ENCODE measurements around the gene TENT4B. TPM values are rescaled to one million over a fixed set of nuclear protein-coding genes. Genes with fewer than 3 reads are reported as not detected.

The TENT4B gene
- total RNA-seq, 1 experiment from 2014 or later = 13.0 TPM

GRCh38 chr16:50146479-50147435 lies 6.3 kb upstream of the TENT4B start:
- Mint-ChIP-seq H3K27me3 (ENCODE audit: low read depth) (peaks cover 2% of the 10 kb centered on the region; the same call in 1 of the 2 replicates), H3K9me3 (no peaks in the 10 kb centered on the region), H3K4me1 (peaks cover 0 to 4% of the 10 kb centered on the region in 2 experiments; a peak in 2 of 4 replicates), H3K36me3 (ENCODE audit: insufficient read depth in 1 of 3, low read depth in 3 of 3) (no peaks in the 10 kb centered on the region), H3K27ac (peak overlapping the region in 1 of 3 experiments; percentile 51; a peak in 1 of 7 replicates), H3K4me3 (no peak overlapping the region)
- Histone ChIP-seq H2BK120ac (ENCODE audit: low read depth, low read length, poor library complexity, severe bottlenecking) (no peak overlapping the region), H3K23me2 (ENCODE audit: insufficient read length, low read depth, low read length, poor library complexity, severe bottlenecking) (no peaks in the 10 kb centered on the region), H3K9me3 (ENCODE audit: control insufficient read depth, low read depth, low read length) (no peaks in the 10 kb centered on the region), H2BK12ac (ENCODE audit: insufficient read length, low read depth, low read length) (no peak overlapping the region), H3K18ac (ENCODE audit: insufficient read length, low read depth, low read length) (no peak overlapping the region), H3T11ph (ENCODE audit: low read length) (no peak overlapping the region), H4K8ac (replicated peaks; ENCODE audit: insufficient read length, low read depth, low read length) (no peak overlapping the region), H3K27ac (ENCODE audit: insufficient read length, low read depth, low read length) (no peak overlapping the region), H4K20me1 (ENCODE audit: control insufficient read depth, insufficient read depth, insufficient read length) (no peaks in the 10 kb centered on the region), H3K56ac (ENCODE audit: insufficient read length, low read depth, low read length) (no peak overlapping the region), H3K79me2 (ENCODE audit: insufficient read depth, low read length) (no peaks in the 10 kb centered on the region), H2BK15ac (ENCODE audit: low read depth, low read length) (no peak overlapping the region), H4K91ac (ENCODE audit: insufficient read length, low read depth, low read length) (no peak overlapping the region), H3K14ac (ENCODE audit: insufficient read depth, low read length) (no peak overlapping the region), H3K4me2 (ENCODE audit: insufficient read depth, insufficient read length, low read length) (no peak overlapping the region), H3K27me3 (ENCODE audit: insufficient read depth, low read length) (no peaks in the 10 kb centered on the region), H4K5ac (ENCODE audit: insufficient read length, low read depth, low read length) (no peak overlapping the region), H2AFZ (ENCODE audit: low read length) (no peak overlapping the region), H3K79me1 (ENCODE audit: insufficient read depth, low read depth, low read length, poor library complexity, severe bottlenecking) (no peaks in the 10 kb centered on the region), H3K23ac (ENCODE audit: insufficient read length, low read depth, low read length) (no peak overlapping the region), H2BK5ac (ENCODE audit: insufficient read length, low read length) (no peak overlapping the region), H3K9ac (ENCODE audit: extremely low read depth, insufficient read length, low read length) (no peak overlapping the region), H2BK20ac (ENCODE audit: low read depth, low read length, poor library complexity, severe bottlenecking) (no peak overlapping the region), H3K4me1 (ENCODE audit: insufficient read depth, low read length) (no peaks in the 10 kb centered on the region; the same call in 1 of the 2 replicates), H3K4ac (ENCODE audit: low read depth, low read length) (no peak overlapping the region), H2AK5ac (ENCODE audit: insufficient read length, low read length) (no peak overlapping the region)
- no peak for TF ChIP-seq CTCF (conservative IDR thresholded peaks at IDR 0.05)
- no peak for DNase-seq
- WGBS (ENCODE audit: extremely low coverage, insufficient read length, low lambda C conversion rate) = no CpG with 5 or more reads among the region's 9 CpGs
